A549 (cell line): ENCODE data around the gene CARMIL1. TPM values are rescaled to one million over a fixed set of nuclear protein-coding genes. Genes with fewer than 3 reads are reported as not detected.

Experiments used
- ATAC-seq, 2 experiments: fragments of 200-7000 bp in 1 of 2; fragments of >200 bp in 1 of 2; cut with Nextera tagmentation in 1 of 2; cut with Tn5 transposase in 1 of 2; 3 replicates each; pipeline versions ENCODE4 v1.8.0 to v1.9.1; 2018 to 2020; ENCODE audit warnings: mild to moderate bottlenecking in 1 of 2, moderate library complexity in 1 of 2
- CTCF ChIA-PET: fragments of 300-600 bp; sonication (Branson Sonifier 250); formaldehyde crosslinking; extraction: SDS; loops from one replicate; lab custom pipeline; 2021; ENCODE audit warnings: antibody characterized with exemption, inconsistent platforms; lab: Yijun Ruan, JAX
- POLR2A ChIA-PET: fragments of 350-600 bp; formaldehyde crosslinking; extraction: SDS; loops from one replicate; lab custom pipeline; 2021; ENCODE audit warnings: antibody characterized with exemption, inconsistent platforms; lab: Yijun Ruan, JAX
- DNase-seq, 2 experiments: peaks; one replicate each; pipeline versions ENCODE4 v3.0.0 to v3.0.0-alpha.2; 2011 to 2016; ENCODE audit warnings: low read depth in 1 of 2, low spot score in 1 of 2
- FAIRE-seq: peaks from 2 replicates; lab custom pipeline; 2011; peaks lifted over from hg19 to GRCh38; lab: Jason Lieb, UNC
- H3K27ac ChIP-seq, 2 experiments: fragments of >200 bp; sonication (Bioruptor Twin); formaldehyde crosslinking; 3 replicates each; pipeline ENCODE4 v1.5.1; 2016 to 2017
- H3K4me1 ChIP-seq: fragments of >200 bp; sonication (Bioruptor Twin); formaldehyde crosslinking; 3 replicates; pipeline ENCODE4 v1.6.1; 2016
- H3K4me2 ChIP-seq: fragments of >200 bp; sonication (Bioruptor Twin); formaldehyde crosslinking; 3 replicates; pipeline ENCODE4 v1.6.1; 2016
- H3K4me3 ChIP-seq: fragments of >200 bp; sonication (Bioruptor Twin); formaldehyde crosslinking; 3 replicates; pipeline ENCODE4 v1.5.1; 2016
- H3K9me3 ChIP-seq: fragments of >200 bp; sonication (Bioruptor Twin); formaldehyde crosslinking; 3 replicates; pipeline ENCODE4 v1.6.1; 2016
- CBX8 ChIP-seq: fragments of 200-600 bp; sonication (generic); IDR thresholded peaks from 2 replicates; pipeline ENCODE4 v1.6.1; 2016
- CHD2 ChIP-seq: fragments of 150-350 bp; IDR thresholded peaks from 2 replicates; pipeline ENCODE4 v1.6.1; 2014; ENCODE audit warnings: low read length; ENCODE audit not compliant: partially characterized antibody
- ELK1 ChIP-seq: fragments of 150-350 bp; IDR thresholded peaks from 2 replicates; pipeline ENCODE4 v1.6.1; 2014; ENCODE audit warnings: low read depth, mild to moderate bottlenecking, low read length
- EP300 ChIP-seq, 2 experiments: fragments of >200 bp; sonication (Bioruptor Twin); formaldehyde crosslinking; IDR thresholded peaks; 2 replicates in 1 of 2; 3 replicates in 1 of 2; pipeline ENCODE4 v1.6.1; 2016 to 2017
- FOSB ChIP-seq: fragments of 250-450 bp; sonication (Bioruptor Pico); IDR thresholded peaks from 2 replicates; pipeline ENCODE4 v1.5.0; 2020; ENCODE audit warnings: mild to moderate bottlenecking, moderate library complexity
- FOSL2 ChIP-seq, 2 experiments: fragments of 450-650 bp in 1 of 2; fragments of >200 bp in 1 of 2; sonication (Bioruptor Twin) in 1 of 2; formaldehyde crosslinking; IDR thresholded peaks; 2 replicates each; pipeline versions ENCODE4 v1.5.0 to v1.6.1; 2016 to 2020; ENCODE audit warnings: mild to moderate bottlenecking in 1 of 2, moderate library complexity in 1 of 2
- GATA3 ChIP-seq: IDR thresholded peaks from 2 replicates; pipeline ENCODE4 v1.6.1; 2012; ENCODE audit warnings: borderline replicate concordance
- HEYL ChIP-seq: fragments of 250-450 bp; sonication (Bioruptor Pico); IDR thresholded peaks from 2 replicates; pipeline ENCODE4 v1.8.0; 2021; ENCODE audit warnings: mild to moderate bottlenecking, moderate library complexity
- HMGXB4 ChIP-seq: fragments of 250-450 bp; sonication (Bioruptor Pico); IDR thresholded peaks from 2 replicates; pipeline ENCODE4 v1.5.0; 2021; ENCODE audit warnings: mild to moderate bottlenecking, moderate library complexity, borderline replicate concordance
- HOXB13 ChIP-seq: fragments of 250-450 bp; sonication (Bioruptor Pico); IDR thresholded peaks from 2 replicates; pipeline ENCODE4 v1.5.0; 2020; ENCODE audit warnings: low read depth, mild to moderate bottlenecking, moderate library complexity
- MAFK ChIP-seq: fragments of 450-650 bp; IDR thresholded peaks from 2 replicates; pipeline ENCODE4 v1.6.1; 2014; ENCODE audit not compliant: partially characterized antibody
- MAX ChIP-seq: IDR thresholded peaks from 2 replicates; pipeline ENCODE4 v1.6.1; 2012
- MYC ChIP-seq: IDR thresholded peaks from 2 replicates; pipeline ENCODE4 v1.6.1; 2012; ENCODE audit warnings: mild to moderate bottlenecking, inconsistent platforms, low read length, improper control_type of control experiment, borderline replicate concordance
- NPAS2 ChIP-seq: fragments of 250-450 bp; sonication (Bioruptor Pico); IDR thresholded peaks from 2 replicates; pipeline ENCODE4 v1.8.0; 2022; ENCODE audit warnings: mild to moderate bottlenecking, moderate library complexity, borderline replicate concordance
- NR3C1 ChIP-seq: fragments of >200 bp; sonication (Bioruptor Twin); formaldehyde crosslinking; IDR thresholded peaks from 3 replicates; pipeline ENCODE4 v1.6.1; 2017
- PBX3 ChIP-seq: IDR thresholded peaks from 2 replicates; pipeline ENCODE4 v1.6.1; 2012
- POLR2A ChIP-seq: IDR thresholded peaks from 2 replicates; pipeline ENCODE4 v1.6.1; 2012; ENCODE audit warnings: mild to moderate bottlenecking, low read length
- RCOR1 ChIP-seq: fragments of 150-350 bp; IDR thresholded peaks from 2 replicates; pipeline ENCODE4 v1.6.1; 2014; ENCODE audit warnings: antibody characterized with exemption, low read length, low read depth
- SREBF2 ChIP-seq: fragments of 450-650 bp; IDR thresholded peaks from 2 replicates; pipeline ENCODE4 v1.6.1; 2014; ENCODE audit warnings: mild to moderate bottlenecking, moderate library complexity
- TFCP2L1 ChIP-seq: fragments of 250-450 bp; sonication (Bioruptor Pico); IDR thresholded peaks from 2 replicates; pipeline ENCODE4 v1.5.0; 2021; ENCODE audit warnings: mild to moderate bottlenecking
- ZC3H11A ChIP-seq: fragments of 450-650 bp; IDR thresholded peaks from 2 replicates; pipeline ENCODE4 v1.6.1; 2014; ENCODE audit warnings: antibody characterized with exemption, mild to moderate bottlenecking
- WGBS: methylation state at CpG from one replicate; pipeline ENCODE4 v1.1.6; 2017; ENCODE audit errors: missing lambda C conversion rate; 5-methylcytosine and 5-hydroxymethylcytosine counted together
- polyA plus RNA-seq, 4 experiments: library from polyadenylated mRNA; depleted of rRNA in 3 of 4; stranded (reverse); fragments of >200 nt; fragmentation: RNase III in 1 of 4; extraction: RNeasy Plus Mini Kit Qiagen cat#74134 plus additional on column Dnase treatment in 1 of 4; gene quantifications; 2 replicates in 3 of 4; 3 replicates in 1 of 4; pipeline ENCODE4 v1.2.3, GENCODE V29; 2011 to 2017

Gene CARMIL1
- polyA plus RNA-seq, 2 of the 4 experiments (the other 2 are of a cell fraction): 11.5 to 11.8 TPM

- TF ChIP-seq NPAS2 (CRISPR knock-in tag) (no peak), EP300 (IDR thresholded peaks at IDR 0.05) (no peak), CHD2 (no peak)
Observed at GRCh38 chr6:25232479-25232878, 46.7 kb upstream of the CARMIL1 start (continued).

- Histone ChIP-seq H3K9me3 (no peaks in the 10 kb centered on the region), H3K27ac (no peak overlapping the region), H3K4me2 (no peak overlapping the region), H3K4me1 (peaks cover 6% of the 10 kb centered on the region), H3K4me3 (no peak overlapping the region)
- FAIRE-seq (no peak), ATAC-seq (no peak), DNase-seq (no peak)
- WGBS: 65% methylated on average over 1 of the region's 1 CpG
- no peak for TF ChIP-seq CBX8
- CTCF ChIA-PET: no interaction called here
- POLR2A ChIA-PET: no interaction called here
Observed at GRCh38 chr6:25233226-25233625, 45.9 kb upstream of the CARMIL1 start.

- Histone ChIP-seq H3K27ac (no peak overlapping the region), H3K4me3 (no peak overlapping the region), H3K4me1 (no peaks in the 10 kb centered on the region)
- no peak for ATAC-seq
- no peak for TF ChIP-seq FOSL2 (IDR thresholded peaks at IDR 0.05)
- no peak for TF ChIP-seq FOSL2 (CRISPR knock-in tag; IDR thresholded peaks at IDR 0.05)
- no peak for TF ChIP-seq HOXB13
- no peak for TF ChIP-seq NR3C1
- TF ChIP-seq TFCP2L1: no peak
- no peak for TF ChIP-seq GATA3
- no peak for TF ChIP-seq HEYL (CRISPR knock-in tag)
- TF ChIP-seq CHD2: no peak
- no peak for TF ChIP-seq CBX8
- no peak for TF ChIP-seq MAFK
- no peak for TF ChIP-seq EP300 (IDR thresholded peaks at IDR 0.05)
- no peak for TF ChIP-seq ELK1
- no peak for TF ChIP-seq HMGXB4 (CRISPR knock-in tag)
- no peak for TF ChIP-seq SREBF2
- no peak for TF ChIP-seq ZC3H11A
- TF ChIP-seq, all 56 proteins: peak for 0
- POLR2A ChIA-PET: no interaction called here
- no peak for FAIRE-seq
- no peak for DNase-seq
- WGBS: 63% methylated on average over 3 of the region's 3 CpGs
- Histone ChIP-seq H3K9me3 (no peaks in the 10 kb centered on the region), H3K4me2 (no peak overlapping the region)
- CTCF ChIA-PET: no interaction called here
Observed at GRCh38 chr6:25237579-25237978, 41.6 kb upstream of the CARMIL1 start.

GRCh38 chr6:25239059-25239458, 40.1 kb upstream of the CARMIL1 start:
- H3K4me3 ChIP-seq: no peak overlapping the region
- H3K9me3 ChIP-seq: no peaks in the 10 kb centered on the region
- CTCF ChIA-PET: interaction anchor here (0.7 kb wide), 2 partner anchors 251 to 318 kb away, joined by 3 read pairs; no protein-coding TSS in a partner anchor
- no peak overlapping the region for H3K27ac ChIP-seq
- H3K4me1 ChIP-seq: no peaks in the 10 kb centered on the region
- FAIRE-seq (no peak), DNase-seq (no peak), ATAC-seq (no peak)
- no peak for TF ChIP-seq ZC3H11A
- no peak for TF ChIP-seq FOSB (CRISPR knock-in tag)
- TF ChIP-seq MAX: no peak
- no peak for TF ChIP-seq RCOR1
- no peak for TF ChIP-seq ELK1
- no peak for TF ChIP-seq PBX3
- TF ChIP-seq HEYL (CRISPR knock-in tag): no peak
- no peak for TF ChIP-seq CHD2
- TF ChIP-seq MYC: no peak
- TF ChIP-seq POLR2A: no peak
- TF ChIP-seq, all 56 proteins: peak for 0
- POLR2A ChIA-PET: no interaction called here
- no peak overlapping the region for H3K4me2 ChIP-seq
